ENCODE data around the gene PM20D1. TPM values are rescaled to one million over a fixed set of nuclear protein-coding genes. Genes with fewer than 3 reads are reported as not detected.
"Not testable (repeated sequence)": the region's sequence is repeated elsewhere in the genome, so short reads cannot be mapped to it uniquely, and the experiment has no call there.

The PM20D1 gene
- total RNA-seq, 1 donor from 2014 or later, result not detected

GRCh38 chr1:205840146-205840923, 9.6 kb downstream of the PM20D1 start:
- ATAC-seq, result no peak

DNA sequence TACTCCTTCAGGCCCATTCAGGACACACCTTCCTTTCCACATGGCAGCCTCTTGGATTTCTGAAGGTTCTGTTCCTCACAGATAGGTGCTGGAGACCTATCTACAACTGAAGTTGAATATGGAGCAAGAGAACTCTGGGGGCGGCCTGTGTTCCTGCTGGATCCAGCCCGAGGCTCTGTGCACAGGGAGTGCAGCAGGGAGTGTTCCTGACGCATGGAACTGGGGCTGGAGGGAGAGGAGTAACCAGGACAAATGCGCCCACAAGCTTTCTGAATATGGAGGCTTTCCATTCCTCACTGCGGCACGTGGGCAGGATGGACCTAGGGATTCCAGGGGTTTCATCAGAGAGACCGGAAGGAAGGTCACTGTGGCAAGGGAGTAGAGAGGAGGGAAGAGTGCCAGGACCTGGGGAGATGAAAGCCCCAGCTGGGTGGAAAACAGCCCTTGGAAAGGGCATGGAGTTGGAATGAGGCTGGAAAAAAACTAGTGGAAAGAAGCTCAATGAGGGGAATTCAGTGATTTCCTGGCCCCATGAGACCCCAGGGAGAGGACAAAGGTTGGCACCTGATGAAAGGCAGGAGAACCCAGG, 12.5 kb downstream of the PM20D1 start:
- ATAC-seq, result no peak

DNA sequence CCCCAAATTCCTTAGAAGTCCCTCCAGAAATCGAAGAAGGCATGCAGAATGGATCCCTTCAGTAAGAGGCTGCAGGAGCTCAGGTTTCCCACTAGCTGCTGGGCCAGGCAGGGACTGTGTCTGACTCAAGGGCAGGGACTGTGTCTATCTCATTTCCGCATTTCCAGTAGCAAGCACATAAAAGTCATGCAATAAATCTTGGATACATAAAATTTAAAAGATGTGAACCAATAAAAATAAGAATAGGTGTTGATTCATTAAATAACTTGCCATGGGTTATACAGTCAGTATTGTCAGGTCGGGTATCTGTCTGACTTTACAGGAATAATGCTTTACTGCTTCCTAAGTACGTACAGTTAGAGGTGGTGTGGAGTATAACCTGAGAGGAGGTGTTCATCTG, 15.2 kb downstream of the PM20D1 start:
- no peak for ATAC-seq

- no peak for ATAC-seq
Measured at GRCh38 chr1:205832326-205832751, 17.6 kb downstream of the PM20D1 start.

- no peak for ATAC-seq
Measured at GRCh38 chr1:205827623-205828022, 22.3 kb downstream of the PM20D1 start.

DNA sequence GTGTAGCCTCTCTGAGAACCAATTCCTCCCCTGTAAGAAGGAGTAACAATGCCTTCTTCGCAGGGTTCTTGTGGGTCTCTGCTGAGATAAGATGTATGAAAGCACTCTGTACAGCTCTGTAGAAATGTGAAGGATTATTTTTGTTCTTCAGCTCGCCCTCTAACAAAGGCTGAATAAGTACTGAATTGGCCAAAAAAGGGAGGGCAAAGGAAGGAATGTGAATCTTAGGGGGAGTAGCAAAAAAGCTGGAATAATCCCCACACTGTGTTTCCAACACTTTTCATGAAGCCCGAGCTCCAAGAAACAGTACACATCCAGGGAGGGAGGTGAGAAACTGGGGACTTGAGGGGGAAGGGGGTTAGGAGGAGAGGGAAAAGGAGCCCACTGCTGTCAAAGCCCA, 22.9 kb downstream of the PM20D1 start:
- no peak for ATAC-seq

DNA sequence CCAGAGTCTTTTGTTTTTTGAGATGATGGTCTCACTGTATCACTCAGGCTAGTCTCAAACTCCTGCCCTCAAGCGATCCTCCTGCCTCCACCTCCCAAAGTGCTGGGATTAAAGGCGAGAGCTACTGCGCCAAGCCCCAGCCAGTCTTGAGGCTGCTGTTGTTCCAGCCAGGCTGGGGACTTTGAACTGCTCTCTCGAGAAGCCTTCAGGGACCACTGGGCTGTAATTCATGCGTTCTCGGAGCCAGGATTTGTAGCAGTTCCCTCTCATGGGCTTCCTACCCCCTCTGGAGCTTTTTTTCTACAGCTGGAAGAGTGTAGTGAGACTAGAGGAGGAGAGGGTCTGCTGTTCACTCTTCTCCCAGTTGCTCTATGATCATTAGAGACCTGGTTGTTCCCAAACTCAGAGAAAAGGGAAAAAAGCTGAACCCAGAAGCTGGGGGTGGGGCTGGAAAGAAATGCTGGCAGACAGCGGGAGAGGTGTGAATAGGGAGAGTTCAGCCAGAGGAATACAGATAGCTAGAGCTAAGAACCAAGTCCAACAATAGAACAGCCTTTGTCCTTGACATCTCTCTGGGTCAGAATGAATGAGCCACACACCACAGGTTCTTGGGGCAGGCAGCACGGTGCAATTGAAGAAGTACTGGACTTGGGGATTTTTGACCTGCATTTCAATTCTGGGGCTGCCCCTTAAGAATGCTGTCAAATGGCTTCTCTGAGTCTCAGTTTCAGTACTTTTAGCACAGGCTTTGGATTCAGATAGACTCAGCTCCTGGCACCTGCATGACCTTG, 23.7 kb downstream of the PM20D1 start:
- ATAC-seq, result no peak

DNA sequence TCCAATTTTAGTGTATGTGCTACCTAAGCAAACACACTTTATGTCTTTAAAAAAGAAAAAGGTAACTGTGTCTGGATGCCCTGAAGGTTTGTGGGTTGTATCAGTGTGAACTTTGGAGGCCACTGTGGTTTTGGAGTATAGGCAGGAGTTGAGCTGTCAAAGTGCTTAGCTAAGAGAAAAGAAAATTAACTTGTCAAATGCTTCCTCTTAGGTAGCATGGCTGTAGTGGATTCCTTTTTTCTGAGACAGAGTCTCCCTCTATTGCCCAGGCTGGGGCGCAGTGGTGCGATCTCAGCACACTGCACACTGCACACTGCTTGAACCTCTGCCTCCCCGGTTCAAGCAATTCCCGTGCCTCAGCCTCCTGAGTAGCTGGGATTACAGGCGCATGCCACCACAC, 25.8 kb downstream of the PM20D1 start:
- ATAC-seq, result no peak

GRCh38 chr1:205823260-205823659, 26.7 kb downstream of the PM20D1 start:
- ATAC-seq, result not testable (repeated sequence)

DNA sequence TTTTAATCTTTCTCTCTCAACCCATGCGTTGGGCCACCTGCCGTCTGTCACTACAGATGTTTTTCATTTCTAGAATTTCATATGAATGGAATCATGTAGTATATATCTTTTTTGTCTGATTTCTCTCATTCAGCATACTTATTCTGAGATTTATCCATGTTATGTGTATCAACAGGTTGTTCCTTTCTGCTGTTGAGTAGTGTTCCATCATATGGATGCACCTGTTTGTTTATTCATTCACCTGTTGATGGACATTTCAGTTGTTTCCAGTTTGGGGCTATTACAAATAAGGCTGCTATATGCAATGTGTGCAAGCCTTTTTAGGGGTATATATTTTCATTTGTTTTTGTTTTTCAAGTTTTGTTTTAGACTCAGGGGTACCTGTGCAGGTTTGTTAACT, 27.5 kb downstream of the PM20D1 start:
- ATAC-seq, result no peak

GRCh38 chr1:205817988-205818387, 31.9 kb downstream of the PM20D1 start:
- no peak for ATAC-seq

DNA sequence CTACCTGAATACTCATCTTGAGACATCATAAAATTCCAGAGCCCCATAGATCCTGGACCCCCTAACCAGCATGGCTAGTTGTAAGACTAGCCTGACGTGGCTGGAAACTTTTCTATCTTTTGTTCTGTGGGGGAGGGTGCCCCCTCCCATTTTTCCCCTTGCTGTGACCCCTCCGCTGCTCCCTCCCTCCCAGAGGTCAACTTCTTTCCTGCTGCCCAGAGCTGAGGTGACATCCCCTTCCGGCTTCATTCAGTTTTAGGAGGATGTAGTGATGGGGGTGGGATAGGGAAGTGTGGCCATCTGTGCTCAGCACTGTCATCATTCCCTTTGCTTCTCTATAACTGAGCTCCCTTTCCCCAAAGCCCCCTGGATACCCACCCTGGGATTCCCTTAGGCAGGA, 32.6 kb downstream of the PM20D1 start:
- no peak for ATAC-seq

DNA sequence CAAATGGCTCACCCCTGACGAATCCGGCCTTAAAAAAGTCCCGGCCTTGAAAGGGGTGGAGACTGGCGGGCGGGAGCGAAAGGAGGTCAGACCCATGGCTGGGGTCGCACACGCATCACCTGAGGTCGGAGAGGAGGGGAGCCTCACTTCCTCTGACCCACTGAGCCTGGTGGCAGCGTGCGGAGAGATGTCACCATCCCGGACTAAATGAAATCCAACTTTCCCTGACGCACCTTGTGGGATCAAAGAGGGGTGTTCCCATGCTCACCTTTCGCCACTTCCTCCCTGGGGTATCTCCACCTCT, 36.2 kb downstream of the PM20D1 start:
- no peak for ATAC-seq

GRCh38 chr1:205812878-205813754, 36.8 kb downstream of the PM20D1 start, which contains the start of gene SLC41A1:
SLC41A1 (minus strand) TSS chr1:205813198; CDS start chr1:205810441, 2,757 bp downstream.
- peak; percentile 97 for ATAC-seq

DNA sequence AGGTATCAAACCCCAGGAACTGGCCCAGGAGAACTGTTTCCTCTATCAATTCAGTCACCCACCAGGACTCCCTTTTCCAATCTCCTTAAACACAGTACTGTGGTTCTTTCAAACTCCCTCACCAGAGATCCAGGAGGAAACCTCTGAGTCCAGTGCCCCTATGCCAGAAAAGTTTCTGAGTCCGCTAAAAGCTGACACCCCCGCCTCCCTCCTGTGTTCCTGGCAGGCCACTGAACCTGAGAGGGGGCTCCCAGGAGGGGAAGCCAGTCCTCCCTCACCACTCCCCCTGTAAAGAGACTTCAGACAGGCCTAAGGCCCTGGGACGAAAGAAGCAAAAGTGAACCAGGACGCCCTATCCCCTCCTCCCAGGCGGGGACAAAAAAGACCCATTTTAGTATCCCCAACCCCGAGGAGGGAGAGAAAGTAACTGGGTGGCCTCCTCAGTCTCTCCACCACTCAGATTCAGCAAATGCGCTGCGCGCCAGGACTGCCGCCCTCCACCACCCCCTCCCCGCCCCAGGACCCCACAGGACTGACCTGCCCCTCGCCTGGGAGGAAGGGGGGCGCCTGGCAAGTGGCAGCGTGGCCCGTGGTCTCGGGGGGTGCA, 37.6 kb downstream of the PM20D1 start:
- ATAC-seq, result peak; percentile 1

GRCh38 chr1:205811660-205812059, 38.3 kb downstream of the PM20D1 start:
- no peak for ATAC-seq

GRCh38 chr1:205810448-205811157, 39.3 kb downstream of the PM20D1 start:
- ATAC-seq, result no peak

DNA sequence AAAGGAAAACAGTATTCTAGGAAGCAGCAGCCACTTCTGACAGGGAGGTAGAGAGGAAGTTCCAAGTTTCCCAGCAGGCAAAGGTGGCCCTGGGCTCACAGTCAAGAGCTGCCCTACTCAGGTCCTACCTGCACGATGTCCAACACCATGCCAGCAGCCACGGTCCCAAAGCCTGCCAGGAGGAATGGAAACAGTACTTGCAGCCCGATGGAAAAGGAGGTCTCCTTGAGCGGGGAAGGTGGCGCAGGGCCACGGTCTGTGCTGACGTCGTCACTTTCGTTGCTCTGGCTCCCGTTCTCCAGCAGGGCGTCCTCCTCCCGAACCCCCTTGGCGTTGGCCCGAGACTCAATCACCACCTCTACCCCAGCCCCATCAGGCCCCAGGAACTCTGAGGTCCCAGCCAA, 40.0 kb downstream of the PM20D1 start:
- ATAC-seq, result no peak

- ATAC-seq, result no peak
Measured at GRCh38 chr1:205809469-205809868, 40.5 kb downstream of the PM20D1 start.

DNA sequence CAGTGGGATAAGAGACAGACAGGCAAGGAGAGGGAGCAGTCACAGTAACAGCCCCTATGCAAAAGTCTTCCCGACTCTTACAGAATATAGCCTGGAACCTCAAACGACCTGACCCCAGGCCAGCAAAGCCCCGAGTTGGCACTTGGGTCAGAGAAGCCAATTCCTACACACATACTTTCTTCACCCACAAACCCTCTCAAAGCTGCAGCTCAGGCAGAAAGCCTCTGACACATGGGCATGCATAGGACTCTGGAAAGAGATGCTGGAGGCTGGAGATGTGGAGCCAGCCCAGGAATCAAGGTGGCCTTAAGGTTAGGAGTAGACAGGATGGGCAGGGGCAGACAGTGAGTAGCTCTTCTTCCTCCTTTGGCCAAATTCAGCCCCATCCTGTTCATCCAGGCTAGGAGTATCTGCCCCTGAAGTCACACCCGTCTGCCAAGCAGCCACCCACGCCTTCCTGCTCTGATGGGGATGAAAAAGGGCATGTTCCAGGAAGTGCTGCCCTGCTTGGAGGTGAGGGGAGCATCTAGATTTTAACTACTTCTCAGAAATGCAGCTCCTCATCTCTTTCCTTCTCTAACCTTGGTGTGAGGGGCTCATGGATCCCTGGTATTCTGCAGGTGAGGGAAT, 44.7 kb downstream of the PM20D1 start:
- ATAC-seq, result peak; percentile 74

- no peak for ATAC-seq
Measured at GRCh38 chr1:205804605-205805004, 45.3 kb downstream of the PM20D1 start.

All from esophagus mucosa (tissue), 1 donor.